CD8-positive, alpha-beta memory T cell (primary cell): ENCODE data around the gene NUTM2A. TPM values are rescaled to one million over a fixed set of nuclear protein-coding genes. Genes with fewer than 3 reads are reported as not detected.
"Not testable (repeated sequence)": the region's sequence is repeated elsewhere in the genome, so short reads cannot be mapped to it uniquely, and the experiment has no call there.

ENCODE experiments used
- CTCF ChIA-PET: fragments of 350-600 bp; sonication (Branson Sonifier 250); formaldehyde crosslinking; loops from one replicate; lab custom pipeline; 2021; ENCODE audit warnings: antibody characterized with exemption; lab: Charles Lee
- POLR2A ChIA-PET: fragments of 350-600 bp; sonication (Branson Sonifier 250); formaldehyde crosslinking; loops from one replicate; lab custom pipeline; 2021; ENCODE audit warnings: antibody characterized with exemption; lab: Charles Lee
- DNase-seq, 5 donors: peaks; one replicate each; pipeline versions ENCODE4 v3.0.0 to v3.0.0-alpha.2; 2020 to 2022; ENCODE audit warnings: mixed read lengths in 1 of 5
- H3K27ac ChIP-seq: one replicate; pipeline ENCODE4 v1.7.0; 2013; ENCODE audit warnings: low read depth, mild to moderate bottlenecking, low read length, moderate library complexity
- H3K27me3 ChIP-seq: 2 replicates; pipeline ENCODE4 v1.7.0; 2013; ENCODE audit warnings: low read length, mild to moderate bottlenecking; ENCODE audit not compliant: insufficient read depth, poor library complexity, severe bottlenecking
- H3K36me3 ChIP-seq: 2 replicates; pipeline ENCODE4 v1.7.0; 2013; ENCODE audit warnings: mild to moderate bottlenecking, low read length, moderate library complexity; ENCODE audit not compliant: insufficient read depth
- H3K4me1 ChIP-seq: 2 replicates; pipeline ENCODE4 v1.7.0; 2013; ENCODE audit warnings: mild to moderate bottlenecking, low read length, moderate library complexity; ENCODE audit not compliant: insufficient read depth
- H3K4me3 ChIP-seq: 2 replicates; pipeline ENCODE4 v1.7.0; 2013; ENCODE audit warnings: mild to moderate bottlenecking, low read length
- H3K9me3 ChIP-seq: 2 replicates; pipeline ENCODE4 v1.7.0; 2013; ENCODE audit warnings: mild to moderate bottlenecking, low read length
- H3K27ac Mint-ChIP-seq, 8 donors: one replicate each; pipeline ENCODE4 v1.8.0; 2020 to 2021; ENCODE audit warnings: mixed read lengths in 8 of 8, mild to moderate bottlenecking in 6 of 8, inconsistent platforms in 3 of 8, moderate library complexity in 3 of 8
- H3K27me3 Mint-ChIP-seq, 2 donors: one replicate each; pipeline ENCODE4 v1.8.0; 2020 to 2021; ENCODE audit warnings: mixed read lengths in 2 of 2, mild to moderate bottlenecking in 1 of 2, moderate library complexity in 1 of 2
- H3K36me3 Mint-ChIP-seq, 3 donors: one replicate each; pipeline ENCODE4 v1.8.0; 2020 to 2021; ENCODE audit warnings: mixed read lengths in 3 of 3, inconsistent platforms in 1 of 3, mild to moderate bottlenecking in 1 of 3
- H3K4me1 Mint-ChIP-seq, 3 donors: one replicate each; pipeline ENCODE4 v1.8.0; 2020 to 2021; ENCODE audit warnings: mixed read lengths in 3 of 3, inconsistent platforms in 1 of 3, mild to moderate bottlenecking in 1 of 3
- H3K4me3 Mint-ChIP-seq, 7 donors: one replicate each; pipeline ENCODE4 v1.8.0; 2020 to 2021; ENCODE audit warnings: mixed read lengths in 7 of 7, mild to moderate bottlenecking in 6 of 7, moderate library complexity in 4 of 7, inconsistent platforms in 2 of 7
- H3K9me3 Mint-ChIP-seq, 5 donors: one replicate each; pipeline ENCODE4 v1.8.0; 2020 to 2022; ENCODE audit warnings: mixed read lengths in 5 of 5, mild to moderate bottlenecking in 3 of 5, moderate library complexity in 2 of 5, inconsistent platforms in 1 of 5
- polyA plus RNA-seq: library from polyadenylated mRNA; unstranded; fragments of 300-500 nt; fragmentation: Illumina TruSeq; gene quantifications from one replicate; pipeline ENCODE4 v1.2.3, GENCODE V29; 2021
- total RNA-seq, 2 experiments: library from RNA; stranded (reverse); gene quantifications; one replicate each; pipeline ENCODE4 v1.2.3, GENCODE V29; 2021

The NUTM2A gene
- total RNA-seq (under 1 TPM; 0.40 to 0.48 TPM), polyA plus RNA-seq (not detected)

- H3K36me3 Mint-ChIP-seq, H3K4me1 ChIP-seq, H3K27ac ChIP-seq, DNase-seq, H3K27me3 ChIP-seq, H3K4me1 Mint-ChIP-seq, H3K4me3 ChIP-seq, H3K27ac Mint-ChIP-seq, H3K9me3 Mint-ChIP-seq, H3K4me3 Mint-ChIP-seq, CTCF ChIA-PET, H3K9me3 ChIP-seq, H3K27me3 Mint-ChIP-seq, POLR2A ChIA-PET, H3K36me3 ChIP-seq: not testable (repeated sequence)
Observed at GRCh38 chr10:87225148-87225547, at the start of gene NUTM2A. NUTM2A (plus strand) TSS chr10:87225448; CDS start chr10:87225831, 383 bp downstream.

GRCh38 chr10:87177587-87177986 is 47.7 kb upstream of the NUTM2A start:
- H3K27ac Mint-ChIP-seq, H3K4me3 ChIP-seq, CTCF ChIA-PET, H3K27me3 Mint-ChIP-seq, POLR2A ChIA-PET, H3K4me3 Mint-ChIP-seq, H3K9me3 Mint-ChIP-seq, H3K4me1 Mint-ChIP-seq, H3K27ac ChIP-seq, H3K9me3 ChIP-seq, H3K36me3 ChIP-seq, H3K4me1 ChIP-seq, DNase-seq, H3K27me3 ChIP-seq: not testable (repeated sequence)
- peaks cover 4 to 34% (median 5%) of the 10 kb centered on the region in 3 donors for H3K36me3 Mint-ChIP-seq

GRCh38 chr10:87184421-87184820 is 40.8 kb upstream of the NUTM2A start:
- peaks cover 22 to 64% (median 34%) of the 10 kb centered on the region in 3 donors for H3K36me3 Mint-ChIP-seq
- CTCF ChIA-PET, H3K27me3 Mint-ChIP-seq, H3K4me1 ChIP-seq, H3K4me1 Mint-ChIP-seq, H3K36me3 ChIP-seq, H3K4me3 ChIP-seq, POLR2A ChIA-PET, H3K9me3 Mint-ChIP-seq, DNase-seq, H3K9me3 ChIP-seq, H3K27ac Mint-ChIP-seq, H3K4me3 Mint-ChIP-seq, H3K27me3 ChIP-seq, H3K27ac ChIP-seq: not testable (repeated sequence)

GRCh38 chr10:87186016-87186415 is 39.2 kb upstream of the NUTM2A start:
- H3K9me3 ChIP-seq, H3K4me1 ChIP-seq, H3K27me3 ChIP-seq, CTCF ChIA-PET, H3K27me3 Mint-ChIP-seq, POLR2A ChIA-PET, H3K4me3 Mint-ChIP-seq, DNase-seq, H3K27ac ChIP-seq, H3K36me3 ChIP-seq, H3K4me3 ChIP-seq, H3K4me1 Mint-ChIP-seq, H3K27ac Mint-ChIP-seq, H3K9me3 Mint-ChIP-seq: not testable (repeated sequence)
- peaks cover 23 to 62% (median 34%) of the 10 kb centered on the region in 3 donors for H3K36me3 Mint-ChIP-seq

- H3K4me3 ChIP-seq, H3K9me3 Mint-ChIP-seq, H3K4me3 Mint-ChIP-seq, H3K4me1 ChIP-seq, CTCF ChIA-PET, DNase-seq, H3K4me1 Mint-ChIP-seq, H3K27ac ChIP-seq, H3K27me3 ChIP-seq, POLR2A ChIA-PET, H3K9me3 ChIP-seq, H3K36me3 ChIP-seq, H3K27me3 Mint-ChIP-seq: not testable (repeated sequence)
- H3K36me3 Mint-ChIP-seq: peaks cover 23 to 60% (median 30%) of the 10 kb centered on the region in 3 donors
- H3K27ac Mint-ChIP-seq: peak overlapping the region in 1 of 8 donors; percentile 10
Observed at GRCh38 chr10:87187573-87187972, 37.7 kb upstream of the NUTM2A start.

GRCh38 chr10:87191841-87192240 is 33.4 kb upstream of the NUTM2A start:
- POLR2A ChIA-PET, H3K4me1 ChIP-seq, H3K4me3 ChIP-seq, H3K27ac ChIP-seq, H3K36me3 ChIP-seq, CTCF ChIA-PET, H3K9me3 Mint-ChIP-seq, H3K4me1 Mint-ChIP-seq, H3K9me3 ChIP-seq, H3K27ac Mint-ChIP-seq, H3K4me3 Mint-ChIP-seq, DNase-seq, H3K27me3 ChIP-seq, H3K27me3 Mint-ChIP-seq: not testable (repeated sequence)
- peaks cover 9 to 36% (median 13%) of the 10 kb centered on the region in 3 donors for H3K36me3 Mint-ChIP-seq

- CTCF ChIA-PET, H3K9me3 ChIP-seq, H3K9me3 Mint-ChIP-seq, H3K36me3 Mint-ChIP-seq, POLR2A ChIA-PET, H3K27me3 Mint-ChIP-seq, H3K4me1 ChIP-seq, H3K27me3 ChIP-seq, H3K27ac ChIP-seq, H3K36me3 ChIP-seq, H3K4me3 ChIP-seq: not testable (repeated sequence)
- H3K4me3 Mint-ChIP-seq: peak overlapping the region; percentile 57 to 78 (median 69)
- DNase-seq: peak in 3 of 5 donors; percentile 6 to 49 (median 11)
- peak overlapping the region; percentile 12 to 89 (median 74) for H3K27ac Mint-ChIP-seq
- H3K4me1 Mint-ChIP-seq: peaks cover 13 to 25% (median 24%) of the 10 kb centered on the region in 3 donors
Observed at GRCh38 chr10:87200924-87201323, 24.3 kb upstream of the NUTM2A start.

- H3K36me3 ChIP-seq, CTCF ChIA-PET, DNase-seq, POLR2A ChIA-PET, H3K27ac ChIP-seq, H3K27me3 ChIP-seq, H3K9me3 Mint-ChIP-seq, H3K4me1 ChIP-seq, H3K4me3 ChIP-seq, H3K4me3 Mint-ChIP-seq, H3K36me3 Mint-ChIP-seq, H3K9me3 ChIP-seq, H3K27me3 Mint-ChIP-seq, H3K27ac Mint-ChIP-seq: not testable (repeated sequence)
- H3K4me1 Mint-ChIP-seq: peaks cover 13 to 25% (median 24%) of the 10 kb centered on the region in 3 donors
Observed at GRCh38 chr10:87204801-87205200, 20.4 kb upstream of the NUTM2A start.

- POLR2A ChIA-PET, H3K4me3 Mint-ChIP-seq, H3K4me3 ChIP-seq, H3K27me3 ChIP-seq, CTCF ChIA-PET, DNase-seq, H3K36me3 Mint-ChIP-seq, H3K4me1 ChIP-seq, H3K36me3 ChIP-seq, H3K9me3 ChIP-seq, H3K27ac ChIP-seq, H3K27me3 Mint-ChIP-seq, H3K9me3 Mint-ChIP-seq: not testable (repeated sequence)
- Mint-ChIP-seq H3K4me1 (peaks cover 8 to 17% (median 17%) of the 10 kb centered on the region in 3 donors), H3K27ac (peak overlapping the region in 1 of 8 donors; percentile 6)
Observed at GRCh38 chr10:87206922-87207321, 18.3 kb upstream of the NUTM2A start.
